Inflammatory macrophage treated with lipopolysaccharide for 4 hours (primary cell): ENCODE measurements around the gene SLC27A4.

Experiments used
- DNase-seq: peaks from one replicate; pipeline ENCODE4 v3.0.0-alpha.2; 2020

The SLC27A4 gene

DNA sequence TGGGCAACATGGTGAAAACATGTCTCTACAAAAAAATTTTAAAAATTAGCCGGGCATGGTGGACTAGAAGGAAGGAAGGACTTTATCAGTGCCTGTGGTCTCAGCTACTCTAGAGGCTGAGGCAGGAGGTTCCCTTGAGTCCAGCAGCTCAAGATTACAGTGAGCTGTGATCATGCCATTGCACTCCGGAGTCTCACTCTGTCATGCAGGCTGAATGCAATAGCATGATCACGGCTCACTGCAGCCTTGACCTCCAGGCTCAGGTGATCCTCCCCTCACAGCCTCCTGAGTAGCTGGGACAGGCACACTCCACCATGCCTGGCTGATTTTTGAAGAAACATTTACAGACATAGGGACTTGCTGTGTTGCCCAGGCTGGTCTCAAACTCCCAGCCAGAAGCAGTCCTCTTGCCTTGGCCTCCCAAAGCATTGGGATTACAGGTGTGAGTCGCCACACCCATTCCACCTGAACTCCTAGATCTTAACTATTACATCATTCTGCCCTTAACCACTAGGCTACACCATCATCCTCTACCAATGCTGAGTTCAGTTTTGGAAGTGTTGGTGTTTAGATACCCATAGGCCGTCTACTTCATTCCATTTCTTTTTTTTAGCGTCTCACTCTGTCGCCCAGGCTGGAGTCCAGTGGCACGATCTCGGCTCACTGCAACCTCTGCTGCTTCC is 28.8 kb downstream of the SLC27A4 start:
- DNase-seq: no peak

DNA sequence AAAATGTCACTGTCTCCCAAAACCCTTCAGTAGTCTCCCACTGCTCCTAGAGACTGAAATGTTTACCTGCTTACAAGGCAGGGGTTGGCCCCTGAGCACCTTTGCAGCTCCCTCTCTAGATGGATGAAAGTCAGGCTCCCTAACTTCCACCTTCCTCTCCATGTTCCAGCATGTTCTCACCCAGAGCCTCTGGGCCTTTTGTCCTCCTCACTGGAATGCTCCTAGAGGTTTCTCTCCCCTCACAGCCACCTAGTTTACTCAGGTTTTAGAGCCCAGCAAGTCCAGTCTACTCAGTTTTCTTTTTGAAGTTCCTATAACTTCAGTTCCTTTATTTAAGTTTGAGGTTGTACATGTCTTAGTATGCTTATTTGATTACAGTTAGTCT is 30.0 kb downstream of the SLC27A4 start:
- DNase-seq: no peak

DNA sequence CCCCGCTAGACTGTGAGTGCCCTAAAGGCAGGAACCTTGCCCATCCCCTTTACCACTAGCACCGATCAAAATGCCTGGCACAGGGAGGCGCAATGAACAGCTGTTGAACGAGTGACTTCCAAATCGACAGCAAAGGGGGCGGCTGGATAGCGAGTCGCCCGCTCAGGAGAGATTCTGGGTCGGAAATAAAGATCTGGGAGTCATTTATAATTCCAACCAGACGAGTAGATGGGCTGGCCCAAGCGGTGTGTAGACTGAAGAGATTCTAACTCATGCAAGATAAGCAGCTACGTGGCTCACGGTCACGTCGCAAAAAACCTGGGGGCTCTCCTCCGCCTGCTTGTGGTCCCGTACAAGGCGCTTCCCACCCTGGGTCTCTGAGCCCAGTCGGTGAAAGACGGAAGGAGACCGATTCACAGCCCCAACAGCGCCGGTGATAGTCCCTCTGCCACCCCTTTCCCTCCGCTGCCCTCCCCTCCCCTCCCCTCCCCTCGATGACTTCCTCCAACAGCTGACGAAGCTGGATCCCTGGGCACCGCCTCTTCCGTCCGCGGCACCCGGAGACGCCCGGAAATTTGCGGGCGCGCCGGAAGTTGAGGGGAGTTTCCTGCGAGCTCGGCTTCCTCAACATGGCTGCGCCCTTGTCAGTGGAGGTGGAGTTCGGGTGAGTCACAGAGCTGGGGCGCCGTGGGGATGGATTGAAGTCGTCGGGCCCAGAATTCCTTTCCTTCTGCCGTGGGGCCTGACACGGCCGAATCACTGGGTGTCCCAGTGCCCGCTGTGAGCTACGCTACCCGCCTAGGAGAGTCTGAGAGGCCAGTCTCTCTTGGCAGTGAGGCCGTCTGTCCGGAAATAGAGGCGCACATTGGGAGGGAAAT is 30.7 kb downstream of the SLC27A4 start, which contains the start of gene URM1:
Gene URM1 (plus strand): TSS at position 623 of the 878 bp plus-strand sequence. CDS start 7 bp downstream, at position 630.
- DNase-seq: peak; percentile 97

DNA sequence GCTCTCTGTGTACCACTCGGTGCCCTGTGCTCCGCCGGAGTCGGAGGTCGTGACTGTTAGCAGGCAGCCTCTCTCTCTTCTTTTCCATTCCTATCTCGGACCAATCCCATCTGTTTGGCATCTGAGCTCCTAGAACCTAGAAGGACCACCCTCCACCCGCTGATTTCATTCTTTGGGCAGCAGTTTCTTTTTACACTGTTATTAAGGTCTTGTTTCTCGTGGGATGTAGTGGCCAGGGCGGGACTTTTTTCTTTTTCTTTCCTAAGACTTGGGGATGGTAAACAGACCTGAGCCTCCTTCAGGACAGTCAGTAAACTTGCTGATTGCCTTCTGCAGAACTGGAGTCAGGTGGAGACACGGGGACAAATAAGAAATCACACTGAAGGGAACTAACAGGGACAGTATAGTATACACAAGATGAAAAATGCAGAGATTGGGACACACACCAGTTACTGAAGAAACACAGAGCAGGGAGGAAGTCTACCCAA is 31.3 kb downstream of the SLC27A4 start:
- DNase-seq: peak; percentile 32

DNA sequence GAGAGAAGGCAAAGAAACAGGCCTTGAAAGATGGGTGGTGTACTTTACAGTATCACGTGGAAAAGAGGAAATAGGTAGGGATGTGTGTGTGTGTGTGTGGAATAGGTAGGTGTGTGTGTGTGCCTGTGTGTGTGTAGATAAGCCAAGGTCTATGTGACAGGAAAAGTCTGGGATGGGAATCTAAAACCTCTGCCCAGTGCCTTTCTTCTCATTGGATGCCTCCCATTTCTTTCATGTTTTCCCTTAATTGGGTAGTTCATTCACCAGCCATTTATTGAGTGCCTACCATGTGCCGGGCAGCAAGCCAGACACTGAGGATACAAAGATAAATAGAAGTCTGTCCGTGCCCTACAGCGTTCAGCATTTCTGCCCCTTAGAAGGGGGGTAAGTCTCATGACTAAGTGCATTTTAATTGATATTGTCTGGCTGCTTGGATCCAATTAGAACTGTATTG is 31.9 kb downstream of the SLC27A4 start:
- DNase-seq: no peak

DNA sequence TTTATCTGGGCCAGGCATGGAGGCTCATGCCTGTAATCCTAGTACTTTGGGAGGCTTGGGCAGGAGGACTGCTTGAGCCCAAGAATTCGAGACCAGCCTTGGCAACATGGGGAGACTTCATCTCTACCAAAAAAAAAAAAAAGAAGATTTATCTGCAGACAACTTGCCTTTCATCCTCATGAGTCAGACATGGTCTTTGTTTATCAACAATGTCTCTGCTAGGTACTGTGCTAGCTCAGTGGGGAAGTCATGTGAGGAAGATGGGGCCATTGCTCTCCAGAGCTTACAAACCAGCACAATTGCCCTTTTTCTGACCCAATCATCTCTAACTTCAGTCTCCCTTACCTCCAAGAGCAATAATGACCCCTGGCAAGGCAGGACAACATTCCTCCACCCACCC is 32.5 kb downstream of the SLC27A4 start:
- DNase-seq: no peak

DNA sequence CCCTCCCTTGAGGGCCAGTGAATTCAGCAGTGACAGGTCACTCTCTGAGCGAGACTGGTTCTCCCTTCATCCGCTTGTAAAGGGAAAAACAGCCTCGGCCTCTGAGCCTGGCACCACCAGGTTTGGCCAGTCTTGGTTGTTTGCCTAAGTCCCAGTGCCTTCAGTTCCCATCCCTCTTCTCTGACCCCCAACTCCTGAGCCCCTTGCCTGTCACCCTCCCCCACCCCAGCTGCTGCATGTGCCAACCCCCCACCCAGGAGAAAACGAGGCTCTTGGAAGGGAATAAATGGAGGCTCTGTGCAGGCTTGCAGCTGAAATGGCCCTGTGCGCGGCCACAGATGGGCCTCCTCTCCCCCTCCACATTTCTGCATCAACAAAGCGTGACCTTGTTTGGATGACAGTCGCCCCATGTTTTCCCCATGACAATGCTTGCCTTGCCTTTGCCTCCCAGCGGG is 33.9 kb downstream of the SLC27A4 start:
- no peak for DNase-seq

DNA sequence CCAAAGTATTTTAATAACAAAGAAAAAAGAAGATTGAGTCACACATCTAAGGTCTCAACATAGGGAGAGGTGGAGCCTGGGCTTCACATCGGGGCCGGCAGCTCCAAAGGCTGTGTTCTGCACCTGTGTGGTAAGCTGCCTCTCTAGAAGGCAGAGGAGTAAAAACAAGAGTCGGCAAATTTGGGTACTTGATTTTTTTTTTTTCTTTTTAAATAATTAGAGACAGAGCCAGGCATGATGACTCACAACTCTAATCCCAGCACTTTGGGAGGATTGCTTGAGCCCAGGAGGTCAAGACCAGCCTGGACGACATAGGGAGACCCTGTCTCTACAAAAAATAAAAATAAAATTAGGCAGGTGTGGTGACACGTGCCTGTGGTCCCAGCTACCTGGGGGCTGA is 35.5 kb downstream of the SLC27A4 start:
- no peak for DNase-seq

DNA sequence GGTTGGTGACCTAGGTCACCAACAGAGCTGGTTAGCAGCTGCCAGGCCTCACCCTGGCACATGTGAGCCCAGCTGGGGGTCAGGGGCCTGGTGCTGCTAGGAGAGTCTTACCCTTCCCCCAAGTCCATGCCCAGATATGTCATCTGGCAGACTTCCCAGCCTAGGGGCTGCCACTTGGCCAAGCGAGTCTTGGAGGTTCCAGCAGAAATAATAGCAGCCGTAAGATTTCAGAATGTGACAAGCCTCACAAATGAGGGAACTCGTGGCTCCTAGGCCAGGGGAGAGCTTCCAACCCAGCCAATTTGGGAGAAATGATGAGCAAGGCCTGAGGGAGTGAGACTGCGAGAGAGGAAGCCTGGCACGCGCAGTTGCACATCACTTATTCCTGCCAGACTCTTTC is 41.9 kb downstream of the SLC27A4 start:
- DNase-seq: no peak

DNA sequence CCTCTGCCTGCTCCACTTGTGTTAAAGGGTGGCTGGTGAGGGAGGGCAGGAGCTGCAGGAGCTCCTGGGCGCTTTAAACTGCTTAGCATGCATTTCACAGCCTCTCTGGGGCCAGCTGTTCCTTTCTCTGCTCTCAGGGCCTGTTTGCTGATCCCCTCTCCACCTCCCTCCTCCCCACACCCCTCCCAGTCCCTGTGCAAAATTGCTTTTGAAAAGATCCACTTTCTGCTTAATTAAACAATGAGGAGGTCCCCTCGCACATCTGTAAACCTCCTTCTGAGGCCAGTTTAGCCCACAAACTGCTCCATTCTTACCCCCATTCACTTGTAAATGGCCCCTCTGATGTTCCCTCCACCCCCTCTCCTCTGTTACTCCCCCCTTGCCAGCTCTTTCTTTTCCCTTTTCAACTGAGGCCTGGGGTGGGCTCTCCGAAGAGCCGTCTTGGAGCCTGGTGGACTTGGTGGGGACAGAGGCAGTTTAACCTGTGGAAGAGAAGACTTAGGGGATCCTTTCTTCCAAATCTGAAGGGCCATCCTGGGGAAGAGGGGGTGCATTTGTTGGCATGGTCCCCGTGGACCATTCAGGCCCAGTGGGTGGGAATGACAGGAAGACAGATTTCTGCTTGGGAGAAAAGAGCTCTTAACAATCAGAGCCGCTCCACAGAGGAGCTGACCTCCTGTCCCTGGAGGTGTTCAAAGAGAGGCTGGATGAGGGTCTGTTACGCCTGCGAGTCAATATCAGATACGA is 42.9 kb downstream of the SLC27A4 start:
- no peak for DNase-seq

DNA sequence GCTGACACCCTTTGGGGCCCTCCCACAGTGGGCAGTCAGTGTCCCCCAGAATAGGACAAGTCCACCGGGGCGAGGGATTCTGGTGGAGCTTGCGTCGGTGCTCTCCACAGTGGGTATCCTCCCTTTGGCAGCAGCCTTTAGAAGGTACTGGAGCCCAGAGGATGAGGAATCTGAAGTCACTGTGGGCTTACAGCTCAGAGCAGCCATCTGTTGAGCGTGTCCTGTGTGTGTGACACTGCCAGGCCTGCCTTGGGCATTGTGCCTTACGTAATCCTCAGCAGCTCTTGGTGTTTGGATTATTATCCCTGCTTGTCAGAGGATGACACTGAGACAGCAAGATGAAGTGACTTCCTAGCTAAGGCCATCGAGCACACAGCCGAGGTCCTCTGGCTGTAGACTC is 43.5 kb downstream of the SLC27A4 start:
- DNase-seq: no peak

DNA sequence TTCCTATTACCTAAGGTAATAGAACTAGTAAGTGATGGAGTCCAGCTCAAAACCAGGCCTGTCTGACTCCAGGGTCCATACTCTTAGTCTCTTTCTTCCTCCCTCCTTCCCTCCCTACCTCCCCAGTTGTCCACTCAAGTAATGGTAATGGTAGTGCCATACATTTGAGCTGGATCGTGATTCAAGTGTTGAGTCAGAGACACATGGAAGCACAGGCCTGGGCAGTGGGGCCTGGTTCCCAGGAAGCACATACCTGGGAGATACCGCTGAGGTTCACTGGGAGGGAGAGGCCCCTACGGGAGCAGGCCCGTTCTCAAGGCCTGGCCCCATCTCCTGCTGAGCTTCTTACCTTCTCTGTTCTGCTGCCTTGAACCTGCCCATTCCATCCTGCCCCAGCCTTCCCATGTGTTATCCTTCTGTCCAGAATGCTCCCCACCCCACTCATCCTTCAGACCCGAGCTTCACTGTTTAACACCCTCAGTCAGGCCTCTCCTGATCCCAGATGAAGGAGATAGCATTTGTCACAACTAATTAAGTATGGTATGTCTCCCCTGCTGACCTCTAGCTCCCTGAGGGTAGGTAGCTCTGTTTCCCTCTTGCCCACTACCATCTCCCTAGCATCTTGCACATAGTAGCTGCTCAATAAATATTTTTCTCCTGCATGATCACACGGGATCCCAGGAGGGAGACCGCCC is 44.6 kb downstream of the SLC27A4 start:
- DNase-seq: no peak

DNA sequence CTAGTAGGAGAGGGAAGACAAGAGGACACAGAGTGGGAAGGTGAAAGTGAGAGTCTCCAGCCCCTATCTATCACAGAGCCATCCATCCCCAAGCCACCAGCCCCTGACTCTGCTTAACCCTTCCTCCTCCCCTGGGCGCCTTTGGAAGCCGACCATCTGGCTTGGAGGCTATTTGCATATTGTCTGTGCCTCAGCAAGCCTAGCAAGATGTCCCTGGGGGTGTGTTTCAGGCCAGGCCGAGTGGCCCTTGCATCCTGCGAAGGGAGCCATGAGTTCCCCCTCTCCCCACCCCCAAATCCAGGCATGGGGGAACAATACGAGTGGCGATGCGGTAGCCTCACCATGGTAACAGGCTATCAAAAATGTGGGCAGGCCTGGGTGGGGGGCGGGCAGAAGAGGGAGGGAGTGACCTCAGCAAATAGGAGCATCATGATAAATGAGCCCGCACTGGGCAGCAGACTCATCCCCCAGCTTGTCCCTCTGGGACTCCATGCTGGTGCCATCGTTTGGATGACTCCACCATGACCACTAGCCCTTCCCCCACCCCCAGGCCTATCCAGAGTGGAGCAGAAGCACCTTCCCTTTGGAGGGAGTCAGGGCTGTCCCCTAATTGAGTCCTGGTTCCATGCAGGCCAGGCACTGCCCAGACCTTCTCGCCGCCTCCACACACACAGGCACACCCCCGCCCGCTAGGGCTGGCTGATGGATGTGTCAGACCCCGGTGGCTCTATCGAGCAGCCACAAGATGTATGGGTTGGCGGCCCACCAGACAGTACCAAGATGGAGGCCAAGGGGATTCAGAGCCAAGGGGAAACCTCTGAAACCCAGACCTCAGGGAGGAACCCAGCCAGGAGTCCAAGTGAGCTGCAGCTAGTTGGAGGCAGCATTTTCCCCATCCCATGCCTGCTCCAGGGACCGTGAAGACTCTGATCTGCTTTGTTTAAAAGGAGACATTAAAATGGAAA is 45.5 kb downstream of the SLC27A4 start:
- no peak for DNase-seq

DNA sequence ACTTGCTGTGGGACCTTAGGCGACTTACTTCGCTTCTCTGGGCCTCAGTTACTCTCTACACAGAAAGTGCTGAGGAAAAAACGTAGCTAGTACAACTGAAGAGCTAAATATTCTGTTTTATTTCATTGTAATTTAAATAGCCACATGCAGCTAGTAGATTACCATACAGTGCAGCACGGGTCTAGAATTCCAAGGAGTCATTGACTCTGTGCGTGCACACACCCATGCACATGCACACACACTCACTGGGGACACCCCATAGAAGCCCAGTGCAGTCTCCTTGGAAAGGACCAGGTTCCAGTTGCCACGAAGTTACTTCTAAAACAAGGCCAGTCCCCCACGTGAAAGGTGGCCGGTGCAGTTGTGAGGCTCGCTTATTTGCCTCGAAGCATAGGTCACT is 47.8 kb downstream of the SLC27A4 start:
- DNase-seq: no peak

DNA sequence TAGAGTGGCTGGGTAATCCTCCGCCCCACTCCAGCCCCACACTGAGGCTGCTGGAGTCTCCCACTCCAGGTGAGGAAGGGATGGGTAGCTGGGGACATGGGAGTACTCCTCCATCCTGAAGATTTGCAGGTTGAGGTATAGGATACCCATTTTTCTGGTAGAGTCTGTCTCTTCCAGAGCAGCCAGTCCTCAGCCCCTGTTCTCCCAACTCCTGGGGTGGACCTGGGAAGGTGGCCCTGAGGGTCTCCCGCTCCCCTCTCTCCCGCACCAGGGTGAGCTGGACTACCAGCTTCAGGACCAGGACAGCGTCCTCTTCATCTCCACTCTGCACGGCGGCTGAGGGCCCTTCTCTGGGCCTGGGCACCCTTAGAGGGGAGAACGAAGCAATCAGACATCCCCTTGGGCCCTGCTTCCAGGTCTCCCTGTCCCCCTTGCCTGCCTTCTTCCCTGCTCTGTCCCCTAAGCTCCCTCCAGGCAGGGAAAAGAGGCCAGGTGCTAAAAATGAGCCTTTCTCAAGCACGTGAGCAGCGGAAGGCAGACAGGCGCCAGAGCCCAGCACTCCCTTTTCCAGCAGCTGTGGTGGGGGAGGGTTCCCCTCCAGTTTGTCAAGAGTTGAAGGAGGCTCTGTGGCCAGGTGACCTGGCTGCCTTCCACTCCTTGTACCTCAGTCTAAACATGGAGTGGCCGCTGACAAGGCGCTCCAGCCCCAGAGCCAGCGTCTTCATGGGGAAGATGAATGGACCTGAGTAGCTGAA is 49.2 kb downstream of the SLC27A4 start:
- DNase-seq: no peak

DNA sequence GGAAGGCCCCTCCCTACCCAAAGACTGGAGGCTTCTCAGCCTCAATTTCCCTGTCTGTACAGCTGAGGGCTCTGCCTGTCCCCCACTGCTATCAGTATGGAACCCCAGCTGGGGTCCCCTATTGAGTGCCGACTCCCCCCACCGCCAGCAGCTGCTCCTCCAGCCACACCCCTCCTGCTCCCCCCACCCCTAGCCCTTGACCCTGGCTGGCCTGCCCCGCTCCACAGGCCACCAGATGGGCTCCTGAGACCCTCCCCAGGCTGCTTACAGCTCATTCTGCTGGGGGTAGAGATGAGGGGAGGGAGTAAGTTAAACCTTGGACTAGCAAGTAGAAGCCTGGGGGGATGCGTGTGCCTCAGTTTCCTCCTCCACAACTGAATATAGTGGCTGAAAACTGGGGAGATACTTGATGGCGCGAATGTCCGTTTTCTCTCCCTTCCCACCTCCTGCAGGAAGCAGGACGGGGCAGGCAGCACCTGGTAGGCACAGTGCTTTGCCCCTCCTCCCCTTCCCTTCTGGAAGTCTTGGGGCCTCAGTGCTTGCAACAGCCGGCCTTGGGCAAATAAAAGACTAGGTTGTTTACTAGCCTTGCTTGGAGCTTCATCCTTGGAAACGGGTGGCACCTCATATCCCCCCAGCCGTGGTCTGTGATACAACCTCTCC is 50.0 kb downstream of the SLC27A4 start:
- no peak for DNase-seq

DNA sequence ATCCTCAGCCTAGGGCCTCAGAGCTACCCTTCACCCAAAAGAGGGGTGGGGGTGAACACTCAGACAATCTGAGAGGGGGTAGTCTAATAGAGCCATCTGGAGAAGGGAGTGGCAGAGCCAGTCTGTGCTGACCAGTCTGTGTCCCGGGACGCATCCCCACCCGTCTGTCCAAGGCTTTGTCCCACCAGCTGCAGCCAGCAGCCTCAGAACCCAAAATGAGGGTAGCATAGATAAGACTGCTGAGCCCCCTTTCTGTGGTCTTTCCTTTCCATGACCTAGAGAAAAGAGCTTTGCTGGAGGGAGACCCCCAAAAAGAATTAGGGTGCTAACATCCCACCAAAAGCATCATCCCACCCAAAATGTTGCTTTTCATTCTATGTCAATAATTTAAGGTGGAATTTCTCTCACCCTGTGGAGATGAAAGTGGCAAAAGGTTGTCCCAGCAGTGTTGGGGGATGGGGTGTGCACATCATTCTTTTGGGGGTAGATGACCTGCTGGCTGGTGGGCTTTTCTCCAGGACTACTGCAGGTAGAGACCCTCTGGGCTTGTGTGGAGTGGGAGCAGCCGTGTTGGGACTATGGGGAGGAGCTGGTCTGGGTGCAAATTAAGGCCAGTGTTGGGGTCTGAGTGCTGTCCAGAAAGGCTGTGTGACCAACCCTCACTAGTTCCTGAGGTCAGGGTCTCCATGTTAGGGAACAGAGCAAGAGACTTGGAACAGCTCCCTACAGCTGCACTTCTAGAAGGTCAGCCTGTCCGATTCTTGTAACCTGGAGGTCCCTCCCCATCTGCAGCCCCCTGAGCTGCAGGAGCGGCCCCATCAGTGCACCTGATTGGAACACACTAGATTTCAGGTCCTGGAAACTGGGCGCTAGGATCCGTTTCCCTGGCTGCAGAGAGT is 50.7 kb downstream of the SLC27A4 start:
- DNase-seq: no peak

DNA sequence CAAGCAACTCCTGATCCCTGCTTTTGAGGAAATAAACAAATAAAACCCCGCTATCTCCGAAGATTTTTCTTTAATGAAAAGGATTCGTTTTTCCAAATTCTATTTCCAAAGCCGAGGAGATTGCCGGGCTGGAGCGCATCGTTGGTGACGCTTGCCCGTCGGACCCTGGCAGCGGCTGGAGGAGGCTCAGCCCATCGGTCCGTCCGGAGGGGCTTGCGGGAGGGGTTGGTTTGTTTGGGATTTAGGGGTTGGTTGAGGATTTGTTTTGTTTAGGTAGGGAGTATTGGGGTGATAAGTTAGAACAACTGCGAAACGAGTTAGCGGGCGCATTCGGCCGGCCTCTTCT is 51.6 kb downstream of the SLC27A4 start:
- no peak for DNase-seq
